GM18861 (cell line): ENCODE measurements around the gene ATP2B1.

Experiments
- ATAC-seq: cut with Tn5 transposase; IDR thresholded peaks from one replicate; pipeline ENCODE4 v1.9.1; 2021; ENCODE audit not compliant: unreplicated experiment

Gene ATP2B1

DNA sequence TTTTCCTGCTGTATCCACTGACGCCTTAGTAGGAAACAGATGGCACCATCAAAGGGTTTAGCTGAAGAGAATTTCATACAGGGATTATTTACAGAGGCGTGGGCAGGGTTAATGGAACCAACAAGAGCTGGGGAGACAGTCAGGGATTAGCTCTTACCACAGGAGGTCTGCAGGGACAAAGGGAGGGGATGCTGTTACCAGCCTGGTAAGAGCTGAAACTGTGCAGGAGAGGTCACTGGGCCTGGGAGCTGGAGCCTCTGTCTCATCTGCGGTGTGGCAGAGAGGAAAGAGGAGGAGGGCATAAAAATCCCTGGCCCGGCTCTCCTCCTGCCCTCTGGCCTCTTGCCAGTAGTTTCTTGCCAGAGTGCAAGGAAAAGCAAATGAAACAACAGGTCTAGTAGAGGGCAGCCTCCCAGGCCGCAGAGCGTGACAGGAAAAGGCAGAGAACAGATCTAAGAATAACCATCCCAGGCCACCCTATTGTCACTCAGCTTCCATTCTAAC is 163.9 kb downstream of the ATP2B1 start:
- ATAC-seq = peak; percentile 36

DNA sequence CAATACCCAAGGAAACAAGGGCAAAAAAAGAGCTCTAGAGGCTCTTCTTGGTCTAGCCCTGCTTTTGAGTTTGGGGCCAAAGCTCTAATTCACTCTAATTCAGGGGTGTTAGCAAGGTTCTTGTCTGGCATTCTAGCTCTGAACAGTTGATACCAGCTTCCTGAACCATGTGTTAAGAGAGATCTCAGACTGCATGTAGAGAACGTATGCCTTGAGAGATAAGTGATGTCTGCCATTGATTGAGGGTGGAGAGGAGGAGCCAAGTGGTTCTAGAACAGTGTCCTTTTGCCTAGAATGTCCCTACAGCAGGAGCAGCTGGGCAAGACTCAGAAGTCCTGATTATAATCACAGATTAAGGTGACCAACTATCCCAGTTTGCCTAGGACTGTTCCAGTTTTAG is 164.6 kb downstream of the ATP2B1 start:
- ATAC-seq = no peak

DNA sequence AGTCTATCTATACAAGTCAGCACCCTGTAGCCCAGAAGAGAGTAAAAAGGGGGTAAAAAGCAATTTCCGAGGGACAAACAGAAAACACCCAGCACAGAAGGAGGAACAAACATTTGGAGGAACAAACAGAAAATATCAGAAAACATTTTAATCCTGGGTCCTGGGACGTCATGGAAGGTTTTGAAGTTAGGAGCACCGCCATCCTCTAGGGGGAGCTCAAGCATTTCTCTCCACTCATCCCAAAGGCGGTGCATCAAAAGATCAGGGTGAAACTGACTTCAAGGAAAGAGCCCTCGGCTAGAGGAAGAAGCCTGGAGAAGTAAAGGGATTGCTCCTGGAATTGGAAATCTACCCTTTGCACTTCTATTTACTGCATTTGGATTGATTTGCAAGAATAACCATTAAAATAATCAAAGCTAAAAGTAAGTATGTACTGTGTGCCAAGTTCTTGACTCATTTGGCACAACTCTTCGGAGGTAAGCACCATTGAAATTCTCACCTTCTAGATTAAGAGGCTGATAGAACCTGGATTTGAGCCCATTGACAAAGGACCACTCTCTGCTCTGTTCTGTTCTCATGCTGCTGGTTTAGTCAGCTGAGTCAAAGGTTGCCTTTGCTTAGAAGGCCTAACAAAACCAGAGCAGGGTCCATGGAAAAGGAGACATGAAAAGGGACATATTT is 165.6 kb downstream of the ATP2B1 start:
- ATAC-seq = peak; percentile 71

DNA sequence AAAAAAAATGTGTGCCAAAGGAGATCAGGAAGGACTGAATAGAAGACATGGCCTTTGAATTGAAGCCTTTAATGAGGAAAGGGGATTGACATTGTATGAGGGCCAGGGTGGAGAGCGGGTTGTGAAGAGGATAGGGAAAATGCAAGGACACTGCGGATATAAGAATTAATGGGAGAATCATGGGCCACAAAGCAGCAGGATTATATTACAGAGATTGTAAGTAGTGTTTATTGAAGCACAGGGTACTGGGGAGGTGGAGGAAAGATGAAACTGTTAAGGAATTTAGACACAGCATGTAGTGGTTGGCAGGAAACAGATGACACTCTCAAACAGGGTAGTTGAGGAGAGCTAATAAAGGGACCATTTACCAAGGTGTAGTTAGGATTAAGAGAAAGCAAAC is 166.4 kb downstream of the ATP2B1 start:
- no peak for ATAC-seq

DNA sequence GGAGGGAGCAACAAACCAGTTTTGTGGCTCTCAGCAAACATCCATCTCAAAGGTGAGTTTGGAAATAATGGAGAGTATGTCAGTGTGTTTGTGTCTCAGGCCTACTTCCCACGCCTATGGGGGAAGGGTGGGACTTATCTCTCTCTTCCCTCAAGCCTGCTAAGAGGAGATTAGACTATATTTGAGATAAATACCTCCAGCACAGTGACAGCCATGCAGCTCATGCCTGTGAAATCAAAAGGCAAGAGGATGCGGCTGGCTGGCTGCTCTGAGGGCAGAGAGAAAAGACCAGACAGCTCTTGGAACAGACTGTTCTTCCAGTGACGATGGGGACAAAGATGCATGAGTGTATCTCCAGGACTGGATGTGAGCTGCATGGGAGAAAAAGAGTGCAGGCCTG is 168.1 kb downstream of the ATP2B1 start:
- no peak for ATAC-seq

DNA sequence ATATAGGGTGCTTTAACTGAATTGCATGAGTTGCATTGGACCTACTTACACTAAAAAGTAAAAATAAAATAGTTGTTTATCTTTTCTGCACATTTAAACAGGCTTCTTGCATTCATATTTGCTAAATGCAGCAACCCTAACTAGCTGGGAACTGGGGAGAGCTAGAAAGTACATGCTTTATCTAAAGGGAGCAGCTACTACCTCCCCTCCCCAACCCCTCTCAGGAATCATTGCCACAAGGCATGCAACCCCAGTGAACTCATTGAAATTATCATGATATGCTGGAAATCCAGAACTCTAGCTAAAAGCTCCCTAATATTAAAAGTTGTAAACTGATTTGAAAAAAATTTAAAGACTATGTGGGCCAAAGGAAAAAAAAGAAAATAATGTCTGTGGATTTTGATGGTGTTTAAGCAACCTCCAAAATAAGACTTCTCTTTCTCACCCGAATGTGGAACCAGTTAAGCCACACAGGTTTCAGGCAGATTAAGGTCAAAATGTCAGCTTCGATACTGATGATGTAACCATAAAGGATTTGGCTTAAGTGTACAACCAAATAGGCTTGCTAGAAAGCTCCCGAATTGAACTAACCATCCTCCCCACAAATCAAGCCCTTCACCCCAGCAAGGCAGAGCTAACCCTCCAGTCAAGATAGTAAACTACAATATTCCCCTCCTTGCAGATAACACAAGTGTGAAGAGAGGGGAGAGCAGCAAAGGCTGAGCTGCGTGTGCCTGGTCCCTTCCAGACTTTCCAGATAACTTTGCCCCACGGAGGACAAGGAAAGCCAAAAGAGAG is 169.0 kb downstream of the ATP2B1 start:
- no peak for ATAC-seq

DNA sequence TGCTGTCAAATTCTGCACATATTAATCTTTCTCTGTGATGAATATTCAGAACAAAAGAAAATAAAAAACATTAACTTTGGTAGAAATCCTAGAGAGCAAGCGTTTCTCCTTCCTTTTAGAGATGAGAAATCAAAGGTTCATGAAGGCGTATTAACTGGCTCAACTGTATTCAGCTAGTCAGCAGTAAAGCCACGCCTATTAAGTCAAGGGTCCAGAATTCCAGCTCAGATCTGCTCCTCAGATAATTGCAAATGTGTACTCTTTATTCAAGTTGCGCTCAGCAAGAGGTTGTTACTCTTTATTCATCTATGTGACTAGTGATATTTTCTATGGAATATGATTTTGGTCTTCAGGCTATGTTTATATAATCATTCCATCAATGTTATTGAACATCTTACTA is 169.7 kb downstream of the ATP2B1 start:
- no peak for ATAC-seq
